ENCODE measurements around the gene SAE1. TPM values are rescaled to one million over a fixed set of nuclear protein-coding genes. Genes with fewer than 3 reads are reported as not detected.

SAE1 gene
- total and polyA plus RNA-seq, 8 donors = 16.2 to 373 (median 43.5) TPM

- no peaks in the 10 kb centered on the region for H3K9me3 ChIP-seq
- WGBS, 5 donors = 63 to 73% (median 69%) methylated on average over 7 of the region's 7 CpGs
- peaks cover 31 to 83% (median 65%) of the 10 kb centered on the region in 4 donors for H3K36me3 ChIP-seq
- TF ChIP-seq POLR2AphosphoS5 (IDR thresholded peaks at IDR 0.05) = peak in 1 of 3 donors; percentile 22
- TF ChIP-seq POLR2A (IDR thresholded peaks at IDR 0.05) = no peak
- TF ChIP-seq, protein P1, sequence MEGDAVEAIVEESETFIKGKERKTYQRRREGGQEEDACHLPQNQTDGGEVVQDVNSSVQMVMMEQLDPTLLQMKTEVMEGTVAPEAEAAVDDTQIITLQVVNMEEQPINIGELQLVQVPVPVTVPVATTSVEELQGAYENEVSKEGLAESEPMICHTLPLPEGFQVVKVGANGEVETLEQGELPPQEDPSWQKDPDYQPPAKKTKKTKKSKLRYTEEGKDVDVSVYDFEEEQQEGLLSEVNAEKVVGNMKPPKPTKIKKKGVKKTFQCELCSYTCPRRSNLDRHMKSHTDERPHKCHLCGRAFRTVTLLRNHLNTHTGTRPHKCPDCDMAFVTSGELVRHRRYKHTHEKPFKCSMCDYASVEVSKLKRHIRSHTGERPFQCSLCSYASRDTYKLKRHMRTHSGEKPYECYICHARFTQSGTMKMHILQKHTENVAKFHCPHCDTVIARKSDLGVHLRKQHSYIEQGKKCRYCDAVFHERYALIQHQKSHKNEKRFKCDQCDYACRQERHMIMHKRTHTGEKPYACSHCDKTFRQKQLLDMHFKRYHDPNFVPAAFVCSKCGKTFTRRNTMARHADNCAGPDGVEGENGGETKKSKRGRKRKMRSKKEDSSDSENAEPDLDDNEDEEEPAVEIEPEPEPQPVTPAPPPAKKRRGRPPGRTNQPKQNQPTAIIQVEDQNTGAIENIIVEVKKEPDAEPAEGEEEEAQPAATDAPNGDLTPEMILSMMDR (IDR thresholded peaks at IDR 0.05) = no peak
- H3K4me1 ChIP-seq = peaks cover 58 to 88% (median 77%) of the 10 kb centered on the region in 4 donors
- H3K27ac ChIP-seq = peak overlapping the region in 4 of 5 donors; percentile 9 to 72 (median 47)
- intact Hi-C loops (cut with DNase I; ENCODE audit: low total_unique reads) = loop anchor here (10.0 kb wide), 1 partner anchor 50 kb away; no protein-coding TSS in a partner anchor
- no peaks in the 10 kb centered on the region for H3K27me3 ChIP-seq
- no peak overlapping the region for H3K4me3 ChIP-seq
- peak in 1 of 2 donors; percentile 76 for DNase-seq
These were observed 24.5 kb downstream of the SAE1 start for GRCh38 chr19:47155148-47155547.

- DNase-seq = peak in 1 of 2 donors; percentile 30
- Histone ChIP-seq H3K27me3 (no peaks in the 10 kb centered on the region), H3K4me3 (no peak overlapping the region), H3K4me1 (peaks cover 52 to 86% (median 67%) of the 10 kb centered on the region in 4 donors), H3K36me3 (peaks cover 20 to 82% (median 57%) of the 10 kb centered on the region in 4 donors), H3K27ac (peak overlapping the region; percentile 25 to 84 (median 76)), H3K9me3 (no peaks in the 10 kb centered on the region)
- WGBS, 5 donors = 36 to 48% (median 41%) methylated on average over 7 of the region's 7 CpGs
- intact Hi-C loops (cut with DNase I; ENCODE audit: low total_unique reads) = loop anchor here (10.0 kb wide), 1 partner anchor 48 kb away; no protein-coding TSS in a partner anchor
- TF ChIP-seq POLR2AphosphoS5 (IDR thresholded peaks at IDR 0.05) (no peak), EP300 (IDR thresholded peaks at IDR 0.05) (no peak), POLR2A (IDR thresholded peaks at IDR 0.05) (no peak)
- TF ChIP-seq, protein P1 (IDR thresholded peaks at IDR 0.05) = no peak
These were observed 26.3 kb downstream of the SAE1 start for GRCh38 chr19:47156861-47157430.

GRCh38 chr19:47157431-47158321 lies 27.0 kb downstream of the SAE1 start:
- H3K4me1 ChIP-seq = peaks cover 47 to 86% (median 60%) of the 10 kb centered on the region in 4 donors
- no peaks in the 10 kb centered on the region for H3K9me3 ChIP-seq
- peaks cover 19 to 78% (median 51%) of the 10 kb centered on the region in 4 donors for H3K36me3 ChIP-seq
- H3K27me3 ChIP-seq = no peaks in the 10 kb centered on the region
- TF ChIP-seq POLR2A (IDR thresholded peaks at IDR 0.05) (no peak), EP300 (IDR thresholded peaks at IDR 0.05) (no peak), POLR2AphosphoS5 (IDR thresholded peaks at IDR 0.05) (no peak)
- TF ChIP-seq, protein P1 (IDR thresholded peaks at IDR 0.05) = no peak
- peak; percentile 33 to 69 for DNase-seq
- intact Hi-C loops (cut with DNase I; ENCODE audit: low total_unique reads) = loop anchor here (10.0 kb wide), 1 partner anchor 47 kb away; no protein-coding TSS in a partner anchor
- WGBS, 5 donors = 35 to 51% (median 39%) methylated on average over 10 of the region's 10 CpGs
- H3K27ac ChIP-seq = peak overlapping the region; percentile 25 to 84 (median 76)
- peak overlapping the region in 1 of 4 donors; percentile 4 for H3K4me3 ChIP-seq

DNA sequence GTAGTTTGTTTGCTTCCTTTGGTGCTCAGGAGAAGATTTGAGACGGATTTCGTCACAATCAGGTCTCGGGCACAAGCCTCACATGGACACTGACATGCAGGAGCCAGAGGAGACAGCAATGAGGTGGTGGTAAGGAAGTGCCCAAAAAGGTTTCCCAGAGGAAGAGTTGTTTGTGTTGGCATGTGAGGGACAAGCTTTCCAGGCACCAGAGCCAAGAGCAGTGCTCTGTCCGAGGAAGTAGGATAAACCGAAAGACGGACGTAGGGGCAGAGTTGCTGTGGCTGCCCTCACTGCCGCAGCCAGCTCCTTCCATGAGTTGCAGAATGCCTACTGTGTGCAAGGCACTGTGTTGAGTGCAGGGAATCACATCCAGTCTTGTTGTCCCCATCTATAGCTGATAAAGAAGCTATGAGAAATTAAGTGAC lies 27.7 kb downstream of the SAE1 start:
- peaks cover 12 to 73% (median 45%) of the 10 kb centered on the region in 4 donors for H3K36me3 ChIP-seq
- H3K27me3 ChIP-seq = no peaks in the 10 kb centered on the region
- H3K9me3 ChIP-seq = no peaks in the 10 kb centered on the region
- intact Hi-C loops (cut with DNase I; ENCODE audit: low total_unique reads) = loop anchor here (10.0 kb wide), 1 partner anchor 46 kb away; no protein-coding TSS in a partner anchor
- H3K27ac ChIP-seq = peak overlapping the region; percentile 25 to 84 (median 76)
- DNase-seq = no peak
- no peak for TF ChIP-seq POLR2AphosphoS5 (IDR thresholded peaks at IDR 0.05)
- TF ChIP-seq EP300 (IDR thresholded peaks at IDR 0.05) = no peak
- TF ChIP-seq POLR2A (IDR thresholded peaks at IDR 0.05) = no peak
- TF ChIP-seq, protein P1 (IDR thresholded peaks at IDR 0.05) = no peak
- WGBS, 5 donors = 32 to 50% (median 39%) methylated on average over 8 of the region's 8 CpGs
- peak overlapping the region in 2 of 4 donors; percentile 4 to 17 for H3K4me3 ChIP-seq
- peaks cover 40 to 79% (median 53%) of the 10 kb centered on the region in 4 donors for H3K4me1 ChIP-seq

Data from stomach (tissue), 9 donors.